Mesothelial cell of epicardium (in vitro differentiated cells): ENCODE data around the gene ASF1A. TPM values are rescaled to one million over a fixed set of nuclear protein-coding genes. Genes with fewer than 3 reads are reported as not detected.

Experiments
- DNase-seq, 2 experiments: peaks; one replicate each; pipeline ENCODE4 v3.0.0; 2021; ENCODE audit warnings: low spot score in 2 of 2; ENCODE audit not compliant: unreplicated experiment in 2 of 2
- H3K27ac Mint-ChIP-seq: 2 replicates; pipeline ENCODE4 v1.8.0; 2021; ENCODE audit warnings: mixed read lengths
- H3K27me3 Mint-ChIP-seq: 2 replicates; pipeline ENCODE4 v1.8.0; 2021; ENCODE audit warnings: low read depth, mixed read lengths
- H3K36me3 Mint-ChIP-seq: 2 replicates; pipeline ENCODE4 v1.8.0; 2021; ENCODE audit warnings: mixed read lengths
- H3K4me1 Mint-ChIP-seq: 2 replicates; pipeline ENCODE4 v1.8.0; 2021; ENCODE audit warnings: mixed read lengths
- H3K4me3 Mint-ChIP-seq: 2 replicates; pipeline ENCODE4 v1.8.0; 2021; ENCODE audit warnings: mild to moderate bottlenecking, moderate library complexity, mixed read lengths
- H3K9me3 Mint-ChIP-seq: 2 replicates; pipeline ENCODE4 v1.8.0; 2021; ENCODE audit warnings: mixed read lengths
- total RNA-seq: library from RNA; stranded (reverse); gene quantifications from 3 replicates; pipeline ENCODE4 v1.2.1, GENCODE V29; 2021
- TF ChIP-seq, protein P1 (sequence below): fragments of 200-600 bp; sonication (generic); IDR thresholded peaks from one replicate; pipeline ENCODE4 v1.5.0; 2021; ENCODE audit warnings: antibody characterized with exemption; ENCODE audit not compliant: unreplicated experiment

The ASF1A gene
- total RNA-seq, 1 donor from 2014 or later: 22.9 TPM

DNA sequence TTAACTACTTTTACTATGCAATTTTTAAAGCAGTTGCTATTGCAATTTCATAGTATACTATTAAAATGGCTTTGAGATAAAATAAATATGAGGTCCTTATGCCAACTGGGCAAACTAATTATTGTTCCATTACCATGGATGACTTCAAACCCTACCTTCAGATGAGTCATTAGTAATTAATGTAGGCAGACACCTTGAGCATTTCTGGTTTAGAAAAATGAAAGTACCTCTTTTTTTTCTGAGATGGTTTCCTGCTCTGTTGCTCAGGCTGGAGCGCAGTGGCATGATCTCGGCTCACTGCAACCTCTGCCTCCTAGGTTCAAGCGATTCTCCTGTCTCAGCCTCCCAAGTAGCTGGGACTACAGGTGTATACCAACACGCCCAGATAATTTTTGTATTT is 11.9 kb downstream of the ASF1A start:
- Mint-ChIP-seq H3K36me3 (peaks cover 25% of the 10 kb centered on the region), H3K27ac (no peak overlapping the region), H3K4me3 (no peak overlapping the region), H3K9me3 (no peaks in the 10 kb centered on the region), H3K4me1 (peaks cover 3% of the 10 kb centered on the region), H3K27me3 (no peaks in the 10 kb centered on the region)
- TF ChIP-seq, protein P1, sequence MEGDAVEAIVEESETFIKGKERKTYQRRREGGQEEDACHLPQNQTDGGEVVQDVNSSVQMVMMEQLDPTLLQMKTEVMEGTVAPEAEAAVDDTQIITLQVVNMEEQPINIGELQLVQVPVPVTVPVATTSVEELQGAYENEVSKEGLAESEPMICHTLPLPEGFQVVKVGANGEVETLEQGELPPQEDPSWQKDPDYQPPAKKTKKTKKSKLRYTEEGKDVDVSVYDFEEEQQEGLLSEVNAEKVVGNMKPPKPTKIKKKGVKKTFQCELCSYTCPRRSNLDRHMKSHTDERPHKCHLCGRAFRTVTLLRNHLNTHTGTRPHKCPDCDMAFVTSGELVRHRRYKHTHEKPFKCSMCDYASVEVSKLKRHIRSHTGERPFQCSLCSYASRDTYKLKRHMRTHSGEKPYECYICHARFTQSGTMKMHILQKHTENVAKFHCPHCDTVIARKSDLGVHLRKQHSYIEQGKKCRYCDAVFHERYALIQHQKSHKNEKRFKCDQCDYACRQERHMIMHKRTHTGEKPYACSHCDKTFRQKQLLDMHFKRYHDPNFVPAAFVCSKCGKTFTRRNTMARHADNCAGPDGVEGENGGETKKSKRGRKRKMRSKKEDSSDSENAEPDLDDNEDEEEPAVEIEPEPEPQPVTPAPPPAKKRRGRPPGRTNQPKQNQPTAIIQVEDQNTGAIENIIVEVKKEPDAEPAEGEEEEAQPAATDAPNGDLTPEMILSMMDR: no peak
- no peak for DNase-seq

DNA sequence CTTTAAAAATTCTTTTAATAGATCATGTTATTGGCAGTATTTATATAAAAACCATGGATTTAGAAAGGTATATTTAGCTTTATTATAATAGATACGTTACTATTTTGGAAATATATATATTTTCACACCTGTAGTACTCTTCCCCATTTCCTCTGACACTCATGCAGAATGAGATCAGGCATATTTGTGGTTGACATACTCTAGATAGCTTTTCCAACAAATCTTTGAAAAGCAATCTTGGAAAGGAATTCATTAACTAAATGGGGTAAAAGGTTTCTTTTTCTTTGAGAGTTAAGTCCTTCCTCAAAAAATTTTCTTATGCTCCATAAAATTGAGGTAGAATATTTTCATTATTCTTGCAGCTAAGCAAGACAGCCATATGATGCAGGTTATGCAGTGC is 14.5 kb downstream of the ASF1A start:
- no peak for DNase-seq
- Mint-ChIP-seq H3K9me3 (no peaks in the 10 kb centered on the region), H3K36me3 (peaks cover 29% of the 10 kb centered on the region), H3K4me3 (no peak overlapping the region), H3K27me3 (no peaks in the 10 kb centered on the region), H3K4me1 (no peaks in the 10 kb centered on the region), H3K27ac (no peak overlapping the region)
- TF ChIP-seq, protein P1: no peak

DNA sequence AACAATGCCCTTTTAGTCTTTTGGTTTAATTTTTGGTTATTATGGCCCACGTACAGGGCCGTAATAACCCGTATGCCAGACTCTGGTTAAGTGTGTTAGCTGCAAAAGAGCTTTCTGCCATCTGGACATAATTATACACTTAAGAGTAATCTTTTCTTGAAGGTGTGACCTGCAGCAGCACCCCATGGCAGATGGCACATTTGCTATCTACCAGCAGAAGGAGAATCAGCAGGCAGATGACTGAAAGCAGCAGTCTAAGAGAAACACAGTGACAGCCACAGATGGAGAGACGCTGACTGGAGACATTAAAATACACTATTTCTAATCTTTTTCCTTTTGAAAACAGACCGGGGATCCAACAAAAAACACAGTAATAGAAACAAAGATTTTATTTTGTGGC is 18.7 kb downstream of the ASF1A start:
- DNase-seq: no peak
- TF ChIP-seq, protein P1: no peak
- Mint-ChIP-seq H3K27me3 (no peaks in the 10 kb centered on the region), H3K9me3 (no peaks in the 10 kb centered on the region), H3K4me3 (no peak overlapping the region), H3K27ac (peak overlapping the region; percentile 34), H3K36me3 (peaks cover 42% of the 10 kb centered on the region), H3K4me1 (no peaks in the 10 kb centered on the region)

DNA sequence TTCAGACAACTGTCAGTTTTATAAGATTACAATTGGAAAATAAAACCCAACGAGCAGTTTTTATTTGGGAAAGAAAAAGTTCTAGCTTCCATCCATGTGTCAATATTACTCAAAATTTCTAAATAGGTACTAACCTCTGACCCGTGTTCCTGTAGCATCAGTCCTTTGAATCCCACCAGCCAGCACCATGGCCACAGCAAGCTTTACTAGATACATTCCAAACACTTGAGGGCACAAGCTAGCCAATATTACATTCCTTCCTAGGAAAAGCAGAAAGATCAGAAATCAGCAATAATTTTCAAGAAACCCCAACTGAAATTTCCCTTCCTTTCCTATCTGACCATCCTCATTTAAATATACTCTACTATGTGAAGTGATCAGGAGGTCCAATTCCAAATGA is 19.2 kb downstream of the ASF1A start:
- TF ChIP-seq, protein P1: no peak
- Mint-ChIP-seq H3K27me3 (no peaks in the 10 kb centered on the region), H3K27ac (peak overlapping the region; percentile 31), H3K4me3 (no peak overlapping the region), H3K9me3 (no peaks in the 10 kb centered on the region), H3K36me3 (peaks cover 39% of the 10 kb centered on the region), H3K4me1 (no peaks in the 10 kb centered on the region)
- no peak for DNase-seq

DNA sequence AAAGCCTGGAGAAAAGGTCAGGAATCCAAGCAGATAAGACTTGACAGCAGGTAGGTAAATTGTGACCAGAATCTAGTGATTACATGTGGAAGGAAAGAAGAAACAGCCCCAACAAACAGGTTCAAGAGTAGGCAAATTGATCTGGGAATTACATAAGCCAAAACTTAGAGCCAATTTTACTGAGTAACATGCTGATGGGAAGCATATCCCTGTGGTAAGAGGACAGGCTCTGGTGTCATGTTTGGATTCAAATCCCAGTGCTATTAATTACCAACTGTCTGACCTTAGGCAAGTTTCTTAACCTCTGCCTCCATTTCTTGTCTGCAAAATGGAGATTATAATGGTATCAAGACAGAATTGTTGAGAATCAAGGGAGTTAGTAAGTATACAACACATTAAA is 20.6 kb downstream of the ASF1A start:
- Mint-ChIP-seq H3K27ac (no peak overlapping the region), H3K9me3 (no peaks in the 10 kb centered on the region), H3K36me3 (peaks cover 38% of the 10 kb centered on the region), H3K4me3 (no peak overlapping the region), H3K27me3 (no peaks in the 10 kb centered on the region), H3K4me1 (no peaks in the 10 kb centered on the region)
- no peak for DNase-seq
- TF ChIP-seq, protein P1: no peak
